ENCODE measurements around the gene PROB1. TPM values are rescaled to one million over a fixed set of nuclear protein-coding genes. Genes with fewer than 3 reads are reported as not detected.

The PROB1 gene
- total RNA-seq, 1 donor from 2014 or later: 0.86 TPM

DNA sequence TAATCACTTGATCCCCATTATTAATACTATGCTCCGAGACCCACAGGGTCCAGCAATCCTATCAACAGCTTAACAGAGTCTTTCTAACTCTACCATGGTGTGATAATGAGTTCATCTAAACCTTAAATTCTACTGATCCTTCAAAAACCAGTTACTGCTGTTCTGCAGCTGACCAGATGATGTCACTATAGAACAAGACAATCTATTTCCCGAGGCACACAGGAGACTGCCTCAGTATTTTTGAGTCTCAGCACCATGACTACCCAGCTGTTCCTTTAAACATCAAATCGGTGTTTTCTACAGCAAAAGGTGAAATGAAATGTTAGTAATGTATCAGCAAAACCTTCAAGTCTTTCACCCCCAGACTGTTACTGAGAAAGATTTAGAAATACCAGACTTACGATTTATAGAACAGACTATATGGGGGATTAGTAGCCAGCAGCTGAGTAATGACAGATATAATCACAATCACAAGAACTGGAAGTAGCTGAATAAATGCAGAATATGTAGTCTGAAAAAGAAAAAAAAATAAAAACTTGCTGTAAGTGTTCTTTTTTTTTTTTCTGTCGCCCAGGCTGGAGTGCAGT is 27.5 kb upstream of the PROB1 start:
- no peak for DNase-seq
- Histone ChIP-seq H3K4me1 (peaks cover 20% of the 10 kb centered on the region), H3K9me3 (no peaks in the 10 kb centered on the region), H3K4me3 (no peak overlapping the region), H3K27me3 (ENCODE audit: low read depth) (no peaks in the 10 kb centered on the region), H3K36me3 (peaks cover 57% of the 10 kb centered on the region), H3K27ac (no peak overlapping the region)
- TF ChIP-seq, protein P1, sequence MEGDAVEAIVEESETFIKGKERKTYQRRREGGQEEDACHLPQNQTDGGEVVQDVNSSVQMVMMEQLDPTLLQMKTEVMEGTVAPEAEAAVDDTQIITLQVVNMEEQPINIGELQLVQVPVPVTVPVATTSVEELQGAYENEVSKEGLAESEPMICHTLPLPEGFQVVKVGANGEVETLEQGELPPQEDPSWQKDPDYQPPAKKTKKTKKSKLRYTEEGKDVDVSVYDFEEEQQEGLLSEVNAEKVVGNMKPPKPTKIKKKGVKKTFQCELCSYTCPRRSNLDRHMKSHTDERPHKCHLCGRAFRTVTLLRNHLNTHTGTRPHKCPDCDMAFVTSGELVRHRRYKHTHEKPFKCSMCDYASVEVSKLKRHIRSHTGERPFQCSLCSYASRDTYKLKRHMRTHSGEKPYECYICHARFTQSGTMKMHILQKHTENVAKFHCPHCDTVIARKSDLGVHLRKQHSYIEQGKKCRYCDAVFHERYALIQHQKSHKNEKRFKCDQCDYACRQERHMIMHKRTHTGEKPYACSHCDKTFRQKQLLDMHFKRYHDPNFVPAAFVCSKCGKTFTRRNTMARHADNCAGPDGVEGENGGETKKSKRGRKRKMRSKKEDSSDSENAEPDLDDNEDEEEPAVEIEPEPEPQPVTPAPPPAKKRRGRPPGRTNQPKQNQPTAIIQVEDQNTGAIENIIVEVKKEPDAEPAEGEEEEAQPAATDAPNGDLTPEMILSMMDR (IDR thresholded peaks at IDR 0.05): peak; percentile 86
- ATAC-seq: peak; percentile 86 to 87
- intact Hi-C loops (cut with DNase I): loop anchor here (10.0 kb wide), 1 partner anchor 92 kb away; no protein-coding TSS in a partner anchor

DNA sequence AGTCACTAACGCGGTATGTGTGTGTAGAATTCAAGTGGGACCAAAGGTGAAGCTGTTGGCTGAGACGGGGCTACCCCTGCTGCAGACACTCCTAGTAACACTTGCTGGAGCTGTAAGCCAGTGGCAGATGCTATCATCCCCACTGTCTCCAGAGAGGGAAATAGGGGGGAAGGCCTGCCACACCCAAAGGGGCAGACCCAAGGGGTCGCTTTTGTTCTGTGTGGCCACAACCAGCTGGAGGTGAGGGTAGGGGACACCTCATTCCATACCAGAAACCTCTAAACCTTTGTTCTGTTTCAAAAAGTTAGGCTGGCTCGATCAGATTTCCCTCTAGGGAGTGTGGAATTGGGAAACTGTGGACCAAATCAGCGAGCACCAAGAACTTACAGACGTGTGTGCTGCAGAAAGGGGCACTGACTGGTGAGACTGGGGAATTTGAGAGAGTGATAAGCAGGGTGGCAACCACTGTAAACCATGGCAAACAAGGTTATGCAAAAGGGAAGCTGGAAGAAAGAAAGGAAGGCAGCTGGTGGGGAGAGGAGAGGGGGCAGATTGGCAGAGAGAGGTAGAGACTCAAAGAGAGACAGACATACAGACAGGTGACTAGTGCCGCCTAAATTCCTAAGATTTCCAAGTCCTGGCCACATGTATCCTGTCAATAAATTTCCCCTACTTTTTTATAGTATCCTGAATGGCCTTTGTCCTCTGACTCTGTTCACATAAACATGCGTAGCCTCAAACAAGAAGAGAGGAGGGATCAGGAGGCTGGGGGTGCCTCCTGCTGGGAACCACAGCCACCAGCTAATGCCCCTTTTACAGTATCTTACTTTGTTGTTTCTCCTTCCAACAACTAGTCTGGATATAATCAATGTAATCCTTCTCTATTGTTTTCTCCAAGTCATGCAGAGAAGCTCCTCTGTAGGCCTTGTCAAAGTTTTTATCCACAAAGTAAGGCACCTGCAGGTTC is 24.6 kb upstream of the PROB1 start:
- ATAC-seq (no peak), DNase-seq (no peak)
- Histone ChIP-seq H3K27me3 (ENCODE audit: low read depth) (no peaks in the 10 kb centered on the region), H3K4me3 (no peak overlapping the region), H3K9me3 (no peaks in the 10 kb centered on the region), H3K36me3 (peaks cover 31% of the 10 kb centered on the region), H3K4me1 (peaks cover 32% of the 10 kb centered on the region), H3K27ac (peak overlapping the region; percentile 6)
- intact Hi-C loops (cut with DNase I): loop anchor here (10.0 kb wide), 1 partner anchor 95 kb away; no protein-coding TSS in a partner anchor
- TF ChIP-seq, protein P1 (IDR thresholded peaks at IDR 0.05): no peak

DNA sequence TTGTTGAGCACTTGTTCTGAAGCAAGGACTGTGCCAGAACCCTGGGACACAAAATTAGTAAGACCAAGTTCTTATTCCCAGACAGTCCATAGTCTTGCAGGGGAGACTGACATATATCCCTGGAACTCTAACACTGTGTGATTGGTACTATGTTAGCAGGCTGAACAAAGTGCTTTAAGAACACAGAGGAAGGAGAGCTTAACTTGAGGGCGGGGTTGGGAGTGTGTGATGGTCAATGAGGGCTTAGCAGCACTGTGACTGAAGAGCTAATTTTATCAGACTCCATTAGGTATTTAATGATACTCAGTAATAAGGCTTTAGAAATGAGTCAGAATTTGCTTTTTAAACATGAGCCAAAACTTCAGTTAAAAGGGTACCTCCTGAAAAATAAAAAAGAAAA is 23.9 kb upstream of the PROB1 start:
- no peak for ATAC-seq
- no peaks in the 10 kb centered on the region for H3K9me3 ChIP-seq
- H3K4me1 ChIP-seq: peaks cover 32% of the 10 kb centered on the region
- TF ChIP-seq, protein P1 (IDR thresholded peaks at IDR 0.05): no peak
- no peak for DNase-seq
- no peak overlapping the region for H3K4me3 ChIP-seq
- no peaks in the 10 kb centered on the region for H3K27me3 ChIP-seq (ENCODE audit: low read depth)
- H3K27ac ChIP-seq: no peak overlapping the region
- intact Hi-C loops (cut with DNase I): no loop called here
- peaks cover 24% of the 10 kb centered on the region for H3K36me3 ChIP-seq

DNA sequence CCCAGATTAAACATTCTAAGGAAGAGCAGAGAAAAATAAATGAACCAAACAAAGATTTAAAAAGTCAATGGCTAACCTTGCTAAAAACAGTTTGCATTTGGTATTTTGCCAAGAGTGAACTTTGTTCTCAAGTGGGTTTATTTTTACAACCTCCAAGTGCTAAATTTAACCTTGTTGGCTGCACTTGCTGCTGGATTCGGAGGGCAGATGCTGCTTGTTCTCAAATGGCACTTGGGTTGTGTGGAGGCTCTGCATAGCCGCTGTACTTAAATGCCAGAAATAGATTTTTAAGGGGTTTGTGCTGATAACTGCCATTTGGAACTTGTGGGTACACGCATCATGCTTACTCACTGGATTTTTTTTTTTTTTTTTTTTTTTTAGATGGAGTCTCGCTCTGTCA is 22.3 kb upstream of the PROB1 start:
- Histone ChIP-seq H3K36me3 (peaks cover 32% of the 10 kb centered on the region), H3K4me1 (peaks cover 32% of the 10 kb centered on the region), H3K4me3 (no peak overlapping the region), H3K9me3 (no peaks in the 10 kb centered on the region), H3K27ac (no peak overlapping the region), H3K27me3 (ENCODE audit: low read depth) (no peaks in the 10 kb centered on the region)
- ATAC-seq (peak; percentile 34 to 62), DNase-seq (no peak)
- intact Hi-C loops (cut with DNase I): no loop called here
- TF ChIP-seq, protein P1 (IDR thresholded peaks at IDR 0.05): no peak

DNA sequence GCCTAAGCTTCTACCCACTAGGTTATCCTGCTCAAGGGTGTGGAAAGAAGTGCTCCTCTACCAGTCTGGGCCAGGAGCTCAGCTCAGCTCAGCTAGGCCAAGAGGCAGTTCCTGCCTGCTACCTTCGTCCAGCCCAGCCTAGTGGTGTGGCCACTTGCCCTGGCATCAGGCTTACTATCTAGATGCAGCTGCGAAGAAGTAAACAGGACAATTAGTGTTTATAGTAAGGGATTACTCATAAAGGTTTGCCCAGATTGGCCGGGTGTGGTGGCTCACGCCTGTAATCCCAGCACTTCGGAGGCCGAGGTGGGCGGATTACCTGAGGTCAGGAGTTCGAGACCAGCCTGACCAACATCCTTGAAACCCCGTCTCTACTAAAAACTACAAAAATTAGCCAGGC is 21.7 kb upstream of the PROB1 start:
- Histone ChIP-seq H3K27me3 (ENCODE audit: low read depth) (no peaks in the 10 kb centered on the region), H3K4me3 (no peak overlapping the region), H3K27ac (no peak overlapping the region), H3K4me1 (peaks cover 32% of the 10 kb centered on the region), H3K36me3 (peaks cover 29% of the 10 kb centered on the region), H3K9me3 (no peaks in the 10 kb centered on the region)
- intact Hi-C loops (cut with DNase I): no loop called here
- DNase-seq (no peak), ATAC-seq (no peak)
- TF ChIP-seq, protein P1 (IDR thresholded peaks at IDR 0.05): no peak
